GM21529 (cell line): Measurements from ENCODE around the gene SCNN1A.

Experiments
- ATAC-seq: cut with Tn5 transposase; IDR thresholded peaks from one replicate; pipeline ENCODE4 v1.9.1; 2021; ENCODE audit not compliant: unreplicated experiment

The SCNN1A gene

GRCh38 chr12:6301721-6302120, 73.6 kb downstream of the SCNN1A start:
- no peak for ATAC-seq

GRCh38 chr12:6297170-6297569, 78.2 kb downstream of the SCNN1A start:
- no peak for ATAC-seq
